GM19043 (cell line): ENCODE results near the gene SH3BP1.
A peak's percentile ranks its signal among the peaks of the same experiment; 100 is the strongest.

Source experiments
- ATAC-seq: cut with Tn5 transposase; IDR thresholded peaks from one replicate; pipeline ENCODE4 v1.9.1; 2021; ENCODE audit warnings: low read depth; ENCODE audit not compliant: unreplicated experiment

Gene SH3BP1

GRCh38 chr22:37658133-37659065 is 18.9 kb downstream of the SH3BP1 start, which contains the start of gene PDXP:
Gene PDXP, plus strand, starts transcription at chr22:37658723. Its CDS starts 60 bp downstream, at chr22:37658783.
- ATAC-seq: peak; percentile 86

- no peak for ATAC-seq
Measured at GRCh38 chr22:37659066-37659896, 19.8 kb downstream of the SH3BP1 start.

DNA sequence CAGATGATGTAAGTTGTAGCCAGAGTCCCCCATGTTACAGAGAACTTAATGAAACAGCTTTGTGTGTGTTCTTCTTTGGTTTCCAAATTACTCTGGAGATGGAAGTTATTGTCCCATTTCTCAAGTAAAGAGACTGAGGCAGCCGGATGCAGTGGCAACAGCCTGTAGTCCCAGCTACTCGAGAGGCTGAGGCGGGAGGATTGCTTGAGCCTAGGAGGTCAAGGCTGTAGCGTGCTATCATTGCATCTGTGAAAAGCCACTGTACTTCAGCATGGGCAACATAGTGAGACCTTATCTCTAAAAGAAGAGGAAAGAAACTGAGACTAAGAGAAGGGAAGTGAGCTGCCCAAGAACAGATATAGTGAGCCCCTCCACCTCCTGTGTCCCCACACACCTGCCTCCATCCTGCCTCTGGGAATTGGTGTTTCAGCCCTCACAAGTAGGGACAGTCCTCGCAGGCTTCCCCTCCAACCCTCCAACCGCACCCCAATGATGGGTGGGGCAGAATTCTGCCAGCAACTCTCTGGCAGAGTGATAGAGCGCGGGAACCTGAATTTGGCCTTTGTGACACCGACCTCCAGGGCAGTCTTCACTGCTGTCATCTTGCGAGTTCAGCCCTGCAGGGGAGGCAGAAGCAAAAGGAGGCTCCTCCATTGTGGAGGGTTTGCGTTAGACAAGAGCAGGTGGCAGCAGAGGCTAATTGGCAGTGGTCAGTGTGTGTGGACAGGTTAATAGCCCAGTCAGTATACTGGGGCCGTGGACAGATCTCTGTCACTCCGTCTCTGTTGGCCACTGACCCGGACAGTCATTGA is 20.6 kb downstream of the SH3BP1 start:
- no peak for ATAC-seq

GRCh38 chr22:37660709-37661045 is 21.2 kb downstream of the SH3BP1 start:
- no peak for ATAC-seq

DNA sequence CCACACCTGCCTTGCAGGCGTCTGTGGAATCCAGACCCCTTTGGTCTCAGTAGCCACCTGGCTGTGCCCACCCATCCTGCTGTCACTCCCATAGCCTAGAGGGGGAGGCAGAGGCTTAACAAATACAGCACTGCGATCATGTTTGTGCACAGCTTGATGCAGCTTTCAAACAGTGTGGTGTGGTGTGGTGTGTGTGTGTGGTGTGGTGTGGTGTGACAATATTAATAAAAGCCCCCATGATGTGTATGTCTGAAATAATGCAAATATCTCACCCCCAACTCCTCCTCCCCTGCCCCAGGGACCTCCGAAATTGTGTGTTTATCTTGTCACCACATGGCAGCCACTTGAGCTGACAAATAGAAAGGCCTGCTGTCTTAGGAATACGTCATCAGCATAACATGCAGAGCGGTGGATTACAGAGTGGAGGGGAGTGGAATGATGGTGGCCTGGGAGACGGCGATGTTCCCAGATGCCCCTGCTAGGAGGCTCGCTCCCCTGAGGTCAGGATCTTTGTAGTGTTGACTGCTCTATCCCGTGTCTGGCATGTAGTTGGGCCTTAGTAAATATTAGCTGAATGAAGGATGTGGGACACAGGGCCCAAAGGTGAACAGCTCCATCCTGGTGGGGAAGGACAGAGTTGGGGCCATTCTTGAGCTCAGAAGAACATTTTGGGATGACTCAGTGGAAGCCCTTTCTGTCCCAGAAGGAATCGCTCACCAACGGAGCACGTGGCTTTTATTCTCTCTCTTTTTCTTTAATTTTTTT is 21.9 kb downstream of the SH3BP1 start:
- no peak for ATAC-seq

DNA sequence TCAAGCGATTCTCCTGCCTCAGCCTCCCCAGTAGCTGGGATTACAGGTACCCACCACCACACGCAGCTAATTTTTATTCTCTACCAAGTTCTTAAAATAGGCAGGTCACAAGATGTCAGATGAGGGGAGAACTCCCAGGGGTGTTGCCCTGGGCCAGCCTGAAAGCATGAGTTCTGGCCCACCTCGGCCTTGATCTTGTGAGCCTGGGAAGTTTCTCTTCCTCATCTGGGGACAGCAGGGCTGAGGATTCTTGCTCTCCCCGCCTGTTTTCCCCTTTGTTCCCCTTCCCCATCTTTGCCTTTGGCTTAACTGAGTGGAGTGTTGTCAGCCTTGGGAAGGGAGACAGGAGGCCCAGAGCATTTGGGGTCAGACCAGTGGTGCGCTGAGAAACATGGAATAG is 22.6 kb downstream of the SH3BP1 start:
- no peak for ATAC-seq

- ATAC-seq: no peak
Measured at GRCh38 chr22:37663521-37664140, 24.2 kb downstream of the SH3BP1 start.

DNA sequence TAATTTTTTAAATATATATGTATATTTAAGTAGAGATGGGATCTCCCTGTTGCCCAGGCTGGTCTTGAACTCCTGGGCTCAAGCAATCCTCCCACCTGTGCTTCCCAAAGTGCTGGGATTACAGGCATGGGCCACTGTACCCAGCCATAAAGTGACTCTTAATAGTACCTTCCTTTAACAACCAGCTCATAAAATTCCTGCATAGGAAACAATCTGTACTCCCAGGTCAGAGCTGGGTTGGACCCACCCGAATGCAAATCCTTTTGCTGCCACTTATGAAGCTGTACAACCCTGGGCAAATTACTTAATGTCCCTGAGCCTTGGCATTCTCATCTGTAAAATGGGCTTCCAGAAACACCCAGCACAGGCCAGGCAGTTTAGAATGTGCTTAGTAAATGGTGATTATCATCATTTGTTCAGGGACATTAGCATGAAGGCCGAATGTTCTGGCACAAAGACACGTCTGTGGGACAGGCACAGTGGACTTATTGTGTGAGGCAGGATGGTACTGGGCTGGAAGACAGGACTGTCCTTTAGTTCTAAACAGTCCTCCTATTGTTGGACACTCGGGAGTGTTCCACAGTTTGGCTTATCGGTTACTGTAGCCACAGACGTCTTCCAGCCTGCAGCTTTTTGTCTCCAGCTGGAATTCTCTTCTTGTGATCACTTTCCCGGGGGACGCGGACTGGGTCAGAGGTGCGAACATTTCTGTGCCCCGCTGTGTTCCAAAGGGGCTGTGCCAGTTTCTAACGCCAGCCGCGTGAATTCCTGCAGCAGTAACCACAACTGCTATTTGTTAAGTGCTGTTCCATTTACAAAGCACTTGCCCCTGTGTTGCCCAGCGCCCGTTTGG is 25.0 kb downstream of the SH3BP1 start:
- ATAC-seq: no peak

DNA sequence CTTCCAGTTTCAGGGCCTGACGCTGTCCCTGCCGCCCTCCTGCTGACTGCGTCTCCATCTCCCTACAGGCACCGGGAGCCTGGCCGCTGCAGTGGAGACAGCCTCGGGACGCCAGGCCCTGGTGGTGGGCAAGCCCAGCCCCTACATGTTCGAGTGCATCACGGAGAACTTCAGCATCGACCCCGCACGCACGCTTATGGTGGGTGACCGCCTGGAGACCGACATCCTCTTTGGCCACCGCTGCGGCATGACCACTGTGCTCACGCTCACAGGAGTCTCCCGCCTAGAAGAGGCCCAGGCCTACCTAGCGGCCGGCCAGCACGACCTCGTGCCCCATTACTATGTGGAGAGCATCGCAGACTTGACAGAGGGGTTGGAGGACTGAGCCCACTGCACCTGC is 26.0 kb downstream of the SH3BP1 start:
- no peak for ATAC-seq

GRCh38 chr22:37669586-37669985 is 30.1 kb downstream of the SH3BP1 start:
- no peak for ATAC-seq

- no peak for ATAC-seq
Measured at GRCh38 chr22:37672206-37672919, 32.9 kb downstream of the SH3BP1 start.

DNA sequence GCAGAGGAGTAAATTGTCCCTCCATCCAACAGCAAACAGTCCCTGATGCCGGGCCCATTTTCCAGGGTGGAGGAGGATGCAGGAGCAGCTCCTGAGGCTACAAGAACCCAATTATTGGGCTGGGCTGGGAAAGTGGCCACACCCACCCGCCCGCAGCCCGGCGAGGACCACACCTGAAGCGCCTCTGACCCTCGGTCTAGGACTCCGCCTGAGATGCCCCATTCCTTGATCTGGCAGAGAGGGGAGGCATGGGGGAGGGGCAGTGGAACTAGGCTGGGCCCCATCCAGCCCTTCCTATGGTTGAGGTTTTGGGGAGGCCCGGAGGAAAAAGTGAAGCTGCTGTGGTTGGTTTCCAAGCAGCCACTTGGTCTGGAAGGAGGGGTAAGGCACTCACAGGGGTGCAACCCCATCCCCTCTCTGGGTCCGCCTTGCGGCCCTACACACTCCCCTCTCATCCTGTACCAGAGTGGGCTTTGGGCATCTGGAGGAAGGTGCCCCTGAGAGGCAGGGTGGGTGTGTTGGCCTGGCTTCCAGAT is 33.5 kb downstream of the SH3BP1 start:
- ATAC-seq: no peak

DNA sequence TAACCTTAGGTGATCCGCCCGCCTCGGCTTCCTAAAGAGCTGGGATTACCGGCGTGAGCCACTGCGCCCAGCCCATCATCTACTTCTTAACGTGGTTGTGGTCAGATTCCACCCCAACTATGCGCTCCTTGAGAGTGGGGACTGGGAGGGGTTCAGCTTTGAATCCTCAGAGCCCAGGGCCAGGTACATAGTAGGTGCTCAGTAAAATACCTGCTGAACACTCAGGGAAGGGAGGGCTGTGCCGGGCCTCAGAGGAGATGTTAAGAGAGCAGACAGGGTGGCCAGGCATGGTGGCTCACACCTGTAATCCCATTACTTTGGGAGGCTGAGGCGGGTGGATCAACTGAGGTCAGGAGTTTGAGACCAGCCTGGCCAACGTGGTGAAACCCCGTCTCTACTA is 34.8 kb downstream of the SH3BP1 start:
- ATAC-seq: no peak

- ATAC-seq: peak; percentile 60
Measured at GRCh38 chr22:37674951-37675929, 35.8 kb downstream of the SH3BP1 start, which contains the start of gene LGALS1. Gene LGALS1, plus strand, starts transcription at chr22:37675636. Its CDS starts 67 bp downstream, at chr22:37675703.

- ATAC-seq: no peak
Measured at GRCh38 chr22:37675930-37676735, 36.7 kb downstream of the SH3BP1 start.
